Keratinocyte (primary cell): ENCODE data around the gene PTPRN2. TPM values are rescaled to one million over a fixed set of nuclear protein-coding genes. Genes with fewer than 3 reads are reported as not detected.

ENCODE experiments used
- DNase-seq: peaks from one replicate; pipeline ENCODE4 v3.0.0-alpha.2; 2011; ENCODE audit warnings: low read depth, missing footprints, low spot score
- FAIRE-seq: peaks from 2 replicates; lab custom pipeline; 2011; peaks lifted over from hg19 to GRCh38; lab: Jason Lieb, UNC
- H2AFZ ChIP-seq: 2 replicates; pipeline ENCODE4 v1.6.0; 2012; ENCODE audit warnings: low read length, control low read depth, inconsistent platforms; ENCODE audit not compliant: control insufficient read depth
- H3K27ac ChIP-seq: 2 replicates; pipeline ENCODE4 v1.5.1; 2011; ENCODE audit warnings: low read length; ENCODE audit not compliant: control insufficient read depth, insufficient read depth
- H3K27me3 ChIP-seq: 3 replicates; pipeline ENCODE4 v1.6.0; 2011; ENCODE audit warnings: low read length; ENCODE audit not compliant: control insufficient read depth, insufficient read depth; ENCODE audit errors: extremely low read depth
- H3K36me3 ChIP-seq, 2 experiments: 2 replicates in 1 of 2; 3 replicates in 1 of 2; pipeline ENCODE4 v1.5.1; 2011; ENCODE audit warnings: low read length in 2 of 2, mild to moderate bottlenecking in 1 of 2; ENCODE audit not compliant: control insufficient read depth in 2 of 2, insufficient read depth in 2 of 2; ENCODE audit errors: extremely low read depth in 1 of 2
- H3K4me1 ChIP-seq: 3 replicates; pipeline ENCODE4 v1.5.1; 2011; ENCODE audit warnings: low read length; ENCODE audit not compliant: control insufficient read depth, insufficient read depth; ENCODE audit errors: extremely low read depth
- H3K4me2 ChIP-seq: 3 replicates; pipeline ENCODE4 v1.6.0; 2011; ENCODE audit warnings: low read depth, low read length; ENCODE audit not compliant: control insufficient read depth, insufficient read depth; ENCODE audit errors: extremely low read depth
- H3K4me3 ChIP-seq, 3 experiments: fragments of 200-600 bp in 1 of 3; sonication (generic) in 1 of 3; 2 replicates in 2 of 3; 3 replicates in 1 of 3; pipeline ENCODE4 v1.5.1; 2011 to 2016; ENCODE audit warnings: low read length in 3 of 3, mild to moderate bottlenecking in 3 of 3, control low read depth in 2 of 3, inconsistent platforms in 1 of 3, low read depth in 1 of 3, mixed read lengths in 1 of 3, mixed run types in 1 of 3, moderate library complexity in 1 of 3; ENCODE audit not compliant: control insufficient read depth in 2 of 3, insufficient read depth in 2 of 3; ENCODE audit errors: extremely low read depth in 1 of 3
- H3K79me2 ChIP-seq: 2 replicates; pipeline ENCODE4 v1.6.0; 2012; ENCODE audit warnings: low read length; ENCODE audit not compliant: control insufficient read depth, insufficient read depth
- H3K9ac ChIP-seq: 3 replicates; pipeline ENCODE4 v1.6.0; 2011; ENCODE audit warnings: low read length; ENCODE audit not compliant: control insufficient read depth, insufficient read depth; ENCODE audit errors: extremely low read depth
- H3K9me1 ChIP-seq: 3 replicates; pipeline ENCODE4 v1.6.0; 2011; ENCODE audit warnings: low read length; ENCODE audit not compliant: control insufficient read depth, insufficient read depth; ENCODE audit errors: extremely low read depth
- H3K9me3 ChIP-seq: 2 replicates; pipeline ENCODE4 v1.5.1; 2012; ENCODE audit warnings: low read depth, low read length; ENCODE audit not compliant: control insufficient read depth
- H4K20me1 ChIP-seq: 3 replicates; pipeline ENCODE4 v1.6.0; 2011; ENCODE audit warnings: low read length; ENCODE audit not compliant: control insufficient read depth, insufficient read depth; ENCODE audit errors: extremely low read depth
- CTCF ChIP-seq, 3 experiments: IDR thresholded peaks in 1 of 3; conservative IDR thresholded peaks in 1 of 3; optimal IDR thresholded peaks in 1 of 3; 2 replicates in 2 of 3; 3 replicates in 1 of 3; pipeline versions ENCODE3 to v1.5.1; 2011; ENCODE audit warnings: low read length in 3 of 3, mild to moderate bottlenecking in 3 of 3, moderate library complexity in 2 of 3, control low read depth in 1 of 3, inconsistent platforms in 1 of 3; ENCODE audit not compliant: insufficient read depth in 2 of 3; ENCODE audit errors: extremely low read depth in 1 of 3
- EZH2 ChIP-seq: IDR thresholded peaks from one replicate; pipeline ENCODE4 v1.6.1; 2012; ENCODE audit warnings: inconsistent platforms, mild to moderate bottlenecking, low read length, moderate library complexity
- dilution Hi-C: fragments of 300-500 bp; cut with MboI; formaldehyde crosslinking; loops from one replicate; pipeline ENCODE4 v1.7.0; 2020; ENCODE audit warnings: low sequenced_read_pairs; ENCODE audit not compliant: extremely low pct_ligation_motif_present
- polyA plus RNA-seq, 5 experiments: library from polyadenylated mRNA; depleted of rRNA in 3 of 5; stranded (reverse) in 3 of 5; stranded (forward) in 1 of 5; unstranded in 1 of 5; fragments of >200 nt; gene quantifications; 1 replicate in 1 of 5; 2 replicates in 3 of 5; 3 replicates in 1 of 5; pipeline versions ENCODE4 v1.2.1 to v1.2.3, GENCODE V29; 2011 to 2012; ENCODE audit warnings: missing spikeins in 2 of 5, low read depth in 1 of 5, low replicate concordance in 1 of 5

The PTPRN2 gene
- polyA plus RNA-seq, 1 donor (not counting 4 experiments of a cell fraction or from before 2014, with no cell fraction given), result not detected

GRCh38 chr7:158006841-158007696 is 580.6 kb downstream of the PTPRN2 start:
- TF ChIP-seq CTCF (optimal IDR thresholded peaks at IDR 0.05 in 1 of 3, IDR thresholded peaks at IDR 0.05 in 1 of 3, conservative IDR thresholded peaks at IDR 0.05 in 1 of 3; ENCODE audit: extremely low read depth in 1 of 3, insufficient read depth in 2 of 3, low read length in 3 of 3), result no peak
- no peak for TF ChIP-seq EZH2
- no peak for FAIRE-seq
- dilution Hi-C loops, result no loop called here

DNA sequence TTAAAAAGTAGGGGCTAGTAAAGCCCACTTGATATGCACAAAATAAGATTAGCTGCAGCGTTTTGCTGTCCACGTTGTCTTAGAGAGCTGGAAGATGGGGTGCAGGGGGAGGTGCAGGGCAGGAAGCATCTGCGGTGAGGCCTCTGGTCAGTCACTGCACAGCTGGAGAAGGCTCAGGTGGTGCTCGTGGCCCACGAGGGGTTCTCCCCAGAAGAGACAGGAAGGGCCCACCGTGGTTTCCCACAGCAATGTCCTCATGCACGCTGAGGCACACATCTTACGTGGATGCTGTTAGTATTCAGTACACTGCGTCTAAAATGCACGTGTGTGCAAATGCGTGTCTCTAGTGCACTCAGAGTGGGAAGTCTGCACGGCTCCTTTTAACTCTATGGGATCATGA is 582.1 kb downstream of the PTPRN2 start:
- Histone ChIP-seq H2AFZ (no peak overlapping the region), H3K4me1 (no peaks in the 10 kb centered on the region), H3K4me3 (no peak overlapping the region), H3K4me2 (no peak overlapping the region), H3K27me3 (no peaks in the 10 kb centered on the region), H3K36me3 (no peaks in the 10 kb centered on the region), H3K27ac (no peak overlapping the region), H3K9ac (no peak overlapping the region), H4K20me1 (no peaks in the 10 kb centered on the region), H3K9me1 (no peaks in the 10 kb centered on the region), H3K9me3 (peaks cover 15% of the 10 kb centered on the region), H3K79me2 (no peaks in the 10 kb centered on the region)
- dilution Hi-C loops, result no loop called here
- TF ChIP-seq CTCF (optimal IDR thresholded peaks at IDR 0.05 in 1 of 3, IDR thresholded peaks at IDR 0.05 in 1 of 3, conservative IDR thresholded peaks at IDR 0.05 in 1 of 3; ENCODE audit: extremely low read depth in 1 of 3, insufficient read depth in 2 of 3, low read length in 3 of 3) (no peak), EZH2 (no peak)
- FAIRE-seq (no peak), DNase-seq (no peak)

More at GRCh38 chr7:158006841-158007696, 580.6 kb downstream of the PTPRN2 start:
- peaks cover 15% of the 10 kb centered on the region for H3K9me3 ChIP-seq
- no peak for DNase-seq
- H3K27me3 ChIP-seq, result no peaks in the 10 kb centered on the region
- no peaks in the 10 kb centered on the region for H4K20me1 ChIP-seq
- H3K4me1 ChIP-seq, result no peaks in the 10 kb centered on the region
- H3K27ac ChIP-seq, result no peak overlapping the region
- no peak overlapping the region for H3K4me3 ChIP-seq
- no peak overlapping the region for H2AFZ ChIP-seq
- H3K9ac ChIP-seq, result no peak overlapping the region
- no peaks in the 10 kb centered on the region for H3K79me2 ChIP-seq
- H3K36me3 ChIP-seq, result no peaks in the 10 kb centered on the region
- no peak overlapping the region for H3K4me2 ChIP-seq
- no peaks in the 10 kb centered on the region for H3K9me1 ChIP-seq
